ENCODE measurements around the gene TREM2. TPM values are rescaled to one million over a fixed set of nuclear protein-coding genes. Genes with fewer than 3 reads are reported as not detected.

TREM2 gene
- total and polyA plus RNA-seq, 2 donors (not counting 1 experiment from before 2014, with no cell fraction given), result 0.17 TPM; not detected in 1

DNA sequence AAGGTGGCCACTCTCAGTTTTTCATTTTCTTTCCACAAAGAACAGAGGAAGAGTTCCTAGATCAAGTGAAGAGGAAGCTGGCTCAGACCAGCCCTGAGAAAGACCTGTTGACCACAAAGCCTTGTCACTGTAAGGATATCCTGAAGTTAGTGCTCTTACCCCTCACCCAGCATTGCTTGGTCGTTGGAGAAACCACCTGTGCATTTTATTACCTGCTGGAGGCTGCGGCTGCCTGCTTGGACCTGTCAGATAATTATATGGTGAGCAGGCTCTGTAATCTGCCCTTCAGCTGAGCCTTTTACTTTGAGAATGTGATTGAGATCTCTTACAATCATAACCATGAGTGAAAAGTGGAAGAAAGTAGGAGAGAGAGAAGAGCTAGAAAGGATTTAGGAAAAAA is 30.7 kb downstream of the TREM2 start:
- Histone ChIP-seq H3K4me3 (replicated peaks in 1 of 4; ENCODE audit: control extremely low read depth in 1 of 4, insufficient read depth in 1 of 4, low read depth in 3 of 4, low read length in 4 of 4) (no peak overlapping the region), H3K36me3 (ENCODE audit: control insufficient read depth, insufficient read depth, low read length) (no peaks in the 10 kb centered on the region), H4K20me1 (ENCODE audit: control insufficient read depth, extremely low read depth, insufficient read depth, low read length) (no peaks in the 10 kb centered on the region), H3K4me1 (ENCODE audit: control insufficient read depth, extremely low read depth, insufficient read depth, low read length) (no peaks in the 10 kb centered on the region), H3K27me3 (ENCODE audit: control insufficient read depth, insufficient read depth, low read length) (no peaks in the 10 kb centered on the region), H3K79me2 (ENCODE audit: control insufficient read depth, insufficient read depth, low read length) (no peaks in the 10 kb centered on the region), H2AFZ (ENCODE audit: low read length) (no peak overlapping the region), H3K27ac (ENCODE audit: insufficient read depth, low read length) (no peak overlapping the region), H3K9ac (ENCODE audit: insufficient read depth, low read length) (no peak overlapping the region), H3K9me3 (ENCODE audit: control insufficient read depth, insufficient read depth, low read depth, low read length) (no peaks in the 10 kb centered on the region), H3K4me2 (ENCODE audit: extremely low read depth, insufficient read depth, low read length) (no peak overlapping the region)
- no peak for TF ChIP-seq CTCF (conservative IDR thresholded peaks at IDR 0.05 in 1 of 2, IDR thresholded peaks at IDR 0.05 in 1 of 2; ENCODE audit: low read depth in 1 of 2, low read length in 2 of 2)
- TF ChIP-seq EZH2 (IDR thresholded peaks at IDR 0.05; ENCODE audit: low read length, missing control alignments), result no peak
- no peak for DNase-seq (ENCODE audit: low read depth in 2 of 2)

DNA sequence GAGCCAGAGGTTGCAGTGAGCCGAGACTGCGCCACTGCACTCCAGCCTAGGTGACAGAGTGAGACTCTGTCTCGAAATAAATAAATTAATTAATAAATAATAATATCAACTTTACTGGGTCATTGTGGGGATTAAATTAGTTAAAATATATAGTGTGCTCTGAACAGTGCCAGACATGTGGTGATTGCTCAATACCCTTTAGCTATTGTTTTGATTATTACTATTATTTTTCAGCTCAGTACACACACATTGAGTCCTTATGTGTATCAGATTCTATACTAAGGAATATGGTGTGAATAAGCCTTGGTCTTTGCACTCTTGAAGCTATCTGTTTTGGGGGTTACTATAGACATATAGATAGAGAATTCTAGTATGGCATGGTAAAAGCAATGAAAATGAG is 37.6 kb downstream of the TREM2 start:
- no peak overlapping the region for H3K27ac ChIP-seq (ENCODE audit: insufficient read depth, low read length)
- no peak overlapping the region for H3K4me3 ChIP-seq (replicated peaks in 1 of 4; ENCODE audit: control extremely low read depth in 1 of 4, insufficient read depth in 1 of 4, low read depth in 3 of 4, low read length in 4 of 4)
- no peaks in the 10 kb centered on the region for H3K4me1 ChIP-seq (ENCODE audit: control insufficient read depth, extremely low read depth, insufficient read depth, low read length)
- H3K36me3 ChIP-seq (ENCODE audit: control insufficient read depth, insufficient read depth, low read length), result no peaks in the 10 kb centered on the region
- H3K79me2 ChIP-seq (ENCODE audit: control insufficient read depth, insufficient read depth, low read length), result no peaks in the 10 kb centered on the region
- H4K20me1 ChIP-seq (ENCODE audit: control insufficient read depth, extremely low read depth, insufficient read depth, low read length), result no peaks in the 10 kb centered on the region
- H2AFZ ChIP-seq (ENCODE audit: low read length), result no peak overlapping the region
- no peak for DNase-seq (ENCODE audit: low read depth in 2 of 2)
- no peak for TF ChIP-seq EZH2 (IDR thresholded peaks at IDR 0.05; ENCODE audit: low read length, missing control alignments)
- TF ChIP-seq CTCF (conservative IDR thresholded peaks at IDR 0.05 in 1 of 2, IDR thresholded peaks at IDR 0.05 in 1 of 2; ENCODE audit: low read depth in 1 of 2, low read length in 2 of 2), result no peak
- no peak overlapping the region for H3K9ac ChIP-seq (ENCODE audit: insufficient read depth, low read length)
- H3K9me3 ChIP-seq (ENCODE audit: control insufficient read depth, insufficient read depth, low read depth, low read length), result no peaks in the 10 kb centered on the region
- H3K4me2 ChIP-seq (ENCODE audit: extremely low read depth, insufficient read depth, low read length), result no peak overlapping the region
- no peaks in the 10 kb centered on the region for H3K27me3 ChIP-seq (ENCODE audit: control insufficient read depth, insufficient read depth, low read length)

GRCh38 chr6:41122918-41123317 is 40.0 kb downstream of the TREM2 start:
- H3K4me3 ChIP-seq (replicated peaks in 1 of 4; ENCODE audit: control extremely low read depth in 1 of 4, insufficient read depth in 1 of 4, low read depth in 3 of 4, low read length in 4 of 4), result no peak overlapping the region
- H3K79me2 ChIP-seq (ENCODE audit: control insufficient read depth, insufficient read depth, low read length), result no peaks in the 10 kb centered on the region
- H3K9me3 ChIP-seq (ENCODE audit: control insufficient read depth, insufficient read depth, low read depth, low read length), result no peaks in the 10 kb centered on the region
- no peaks in the 10 kb centered on the region for H4K20me1 ChIP-seq (ENCODE audit: control insufficient read depth, extremely low read depth, insufficient read depth, low read length)
- no peak overlapping the region for H3K9ac ChIP-seq (ENCODE audit: insufficient read depth, low read length)
- H3K4me1 ChIP-seq (ENCODE audit: control insufficient read depth, extremely low read depth, insufficient read depth, low read length), result no peaks in the 10 kb centered on the region
- no peak overlapping the region for H3K4me2 ChIP-seq (ENCODE audit: extremely low read depth, insufficient read depth, low read length)
- TF ChIP-seq EZH2 (IDR thresholded peaks at IDR 0.05; ENCODE audit: low read length, missing control alignments), result no peak
- no peak for TF ChIP-seq CTCF (conservative IDR thresholded peaks at IDR 0.05 in 1 of 2, IDR thresholded peaks at IDR 0.05 in 1 of 2; ENCODE audit: low read depth in 1 of 2, low read length in 2 of 2)
- no peaks in the 10 kb centered on the region for H3K36me3 ChIP-seq (ENCODE audit: control insufficient read depth, insufficient read depth, low read length)
- no peaks in the 10 kb centered on the region for H3K27me3 ChIP-seq (ENCODE audit: control insufficient read depth, insufficient read depth, low read length)
- H3K27ac ChIP-seq (ENCODE audit: insufficient read depth, low read length), result no peak overlapping the region
- H2AFZ ChIP-seq (ENCODE audit: low read length), result no peak overlapping the region
- no peak for DNase-seq (ENCODE audit: low read depth in 2 of 2)
